HG03354 (cell line): ENCODE data around the gene TPRG1L.
"Not testable (repeated sequence)": the region's sequence is repeated elsewhere in the genome, so short reads cannot be mapped to it uniquely, and the experiment has no call there.

Source experiments
- ATAC-seq: cut with Tn5 transposase; IDR thresholded peaks from one replicate; pipeline ENCODE4 v1.9.1; 2021; ENCODE audit warnings: mild to moderate bottlenecking; ENCODE audit not compliant: unreplicated experiment, poor library complexity, severe bottlenecking

The TPRG1L gene

DNA sequence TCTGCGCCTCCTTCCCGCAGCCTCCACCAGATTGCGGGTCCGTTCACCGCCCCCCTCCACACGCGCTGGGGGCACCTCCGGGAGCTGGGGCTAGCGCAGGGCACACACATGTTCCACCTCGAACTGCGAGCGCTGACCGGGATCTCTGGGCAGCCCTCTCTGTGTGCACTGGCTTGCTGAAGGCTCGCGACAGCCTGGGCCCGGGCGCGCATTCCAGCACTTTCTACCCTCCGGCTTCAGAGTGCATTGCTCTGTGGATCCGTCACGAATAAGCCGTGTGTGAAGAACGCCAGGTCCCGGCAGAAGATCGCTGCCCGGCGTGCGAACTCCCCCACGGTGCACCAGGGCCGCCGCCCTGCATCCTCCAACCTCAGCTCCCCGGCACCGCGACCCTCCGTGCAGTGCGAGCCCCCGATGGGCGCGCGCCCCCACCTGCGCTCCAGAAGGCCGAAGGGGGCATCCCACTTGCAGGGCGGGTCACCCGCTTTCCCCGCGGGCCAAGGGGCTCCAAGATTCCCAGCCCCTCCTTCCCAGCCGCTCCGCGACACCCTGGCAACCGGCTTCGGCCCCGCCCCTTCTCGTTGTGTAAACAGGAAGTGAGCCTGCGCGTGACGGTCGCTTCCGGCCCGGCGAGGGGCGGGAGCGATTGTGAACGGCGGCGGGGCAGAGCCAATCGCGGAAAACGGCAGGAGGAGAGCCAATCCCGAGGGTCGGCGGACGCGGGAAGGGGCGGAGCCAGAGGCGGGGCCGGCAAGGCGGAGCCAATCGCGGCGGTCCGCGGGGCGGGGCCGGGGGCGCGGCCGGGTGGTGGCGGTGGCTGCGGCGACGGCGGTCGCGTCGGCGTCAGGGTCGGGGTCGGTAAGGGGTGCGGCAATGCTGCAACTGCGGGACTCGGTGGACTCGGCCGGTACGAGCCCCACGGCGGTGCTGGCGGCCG lies at the start of gene TPRG1L:
Gene TPRG1L (plus strand): TSS at position 816 of the 937 bp plus-strand sequence. CDS start 58 bp downstream, at position 874.
- peak; percentile 96 for ATAC-seq

- ATAC-seq: not testable (repeated sequence)
Observed at GRCh38 chr1:3575515-3575914, 49.3 kb upstream of the TPRG1L start.

- ATAC-seq: no peak
Observed at GRCh38 chr1:3575993-3576392, 48.8 kb upstream of the TPRG1L start.

DNA sequence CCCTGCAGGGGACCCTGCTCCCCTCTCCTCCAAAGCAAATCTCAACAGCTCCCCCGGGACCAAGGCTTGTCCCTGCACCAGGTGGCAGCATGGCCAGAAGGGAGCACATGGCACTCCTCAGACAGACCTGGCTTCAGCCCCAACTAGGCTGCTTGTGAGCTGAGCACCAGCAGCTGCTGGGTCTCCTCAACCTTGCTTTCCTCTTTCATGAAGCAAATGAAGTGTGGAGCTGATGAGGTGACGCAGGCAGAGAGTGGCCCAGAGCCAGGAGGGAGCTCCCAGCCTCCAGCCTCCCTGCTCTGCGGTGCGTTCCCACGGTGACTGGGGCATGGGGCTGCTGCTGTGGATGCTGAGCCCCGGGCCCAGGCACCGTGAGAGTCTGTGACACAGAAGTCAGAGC lies 47.5 kb upstream of the TPRG1L start:
- no peak for ATAC-seq

DNA sequence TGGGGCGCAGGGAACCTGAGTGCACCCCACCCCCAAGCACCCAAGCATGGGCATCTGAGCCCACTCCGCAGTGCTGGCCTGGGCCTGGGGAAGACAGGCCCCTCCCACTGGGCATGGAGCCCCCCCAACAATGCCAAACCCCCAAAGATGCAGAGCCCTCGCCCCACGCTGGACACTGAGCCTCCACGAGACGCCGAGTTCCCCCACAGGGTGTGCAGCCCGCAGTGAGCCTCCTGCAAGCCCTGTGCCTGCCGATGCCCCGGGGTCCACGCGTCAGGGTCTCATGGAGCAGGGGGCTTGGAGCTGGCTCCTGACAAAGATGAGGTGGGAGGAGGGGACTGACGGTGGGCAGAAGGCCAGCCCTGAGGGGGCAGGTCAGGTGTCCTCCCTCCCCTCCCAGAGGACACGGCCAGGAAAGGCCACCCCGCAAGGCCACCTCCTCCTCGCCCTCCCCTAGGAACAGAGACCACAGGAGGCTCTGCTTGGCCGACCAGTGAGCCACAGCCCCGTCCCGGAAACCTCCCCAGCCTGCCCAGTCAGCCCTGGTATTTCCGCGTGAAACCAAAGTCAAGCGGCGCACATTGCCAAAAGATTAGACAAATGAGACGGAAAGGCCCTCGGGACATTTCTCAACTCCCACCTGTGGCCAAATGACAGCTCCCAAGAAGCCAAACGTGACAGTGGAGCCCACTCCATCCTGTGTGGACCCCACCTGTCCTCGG lies 46.9 kb upstream of the TPRG1L start:
- no peak for ATAC-seq

DNA sequence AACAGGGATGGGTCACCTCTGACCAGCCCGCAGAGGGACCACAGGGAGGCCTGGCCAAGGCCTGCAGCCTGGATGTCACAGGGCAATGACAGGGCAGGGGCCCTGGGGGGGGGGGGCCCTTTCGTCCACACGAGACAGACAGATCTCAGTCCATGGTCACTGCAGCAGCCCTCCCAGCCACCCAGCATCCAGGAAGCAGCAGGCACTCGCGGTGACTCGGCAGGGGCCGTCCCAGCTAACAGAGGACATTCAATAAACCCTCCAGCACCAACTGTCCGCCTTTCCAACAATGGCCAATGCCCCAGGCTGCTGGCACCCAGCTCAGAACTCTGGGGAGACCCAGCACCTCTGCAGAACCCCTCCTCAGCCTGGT lies 46.4 kb upstream of the TPRG1L start:
- ATAC-seq: no peak

DNA sequence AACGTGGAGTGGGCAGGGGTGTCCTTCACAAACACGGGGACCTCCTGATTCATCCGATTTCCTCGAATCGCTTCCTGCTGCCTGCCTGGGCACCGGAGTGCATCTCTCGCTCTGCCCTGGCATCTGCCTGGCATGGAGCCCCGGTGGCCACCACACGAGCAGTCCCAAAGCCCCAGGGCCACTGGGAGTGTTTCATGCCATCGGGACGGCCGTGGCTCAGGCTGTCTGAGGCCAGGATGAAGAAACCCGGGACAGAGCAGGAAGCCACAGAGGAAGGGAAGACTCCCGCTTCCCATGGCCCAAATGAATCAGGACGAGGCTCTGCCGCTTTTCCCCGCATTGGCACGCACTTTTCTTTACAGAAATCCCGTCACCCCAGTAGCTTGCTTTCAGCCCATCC lies 45.9 kb upstream of the TPRG1L start:
- ATAC-seq: no peak

DNA sequence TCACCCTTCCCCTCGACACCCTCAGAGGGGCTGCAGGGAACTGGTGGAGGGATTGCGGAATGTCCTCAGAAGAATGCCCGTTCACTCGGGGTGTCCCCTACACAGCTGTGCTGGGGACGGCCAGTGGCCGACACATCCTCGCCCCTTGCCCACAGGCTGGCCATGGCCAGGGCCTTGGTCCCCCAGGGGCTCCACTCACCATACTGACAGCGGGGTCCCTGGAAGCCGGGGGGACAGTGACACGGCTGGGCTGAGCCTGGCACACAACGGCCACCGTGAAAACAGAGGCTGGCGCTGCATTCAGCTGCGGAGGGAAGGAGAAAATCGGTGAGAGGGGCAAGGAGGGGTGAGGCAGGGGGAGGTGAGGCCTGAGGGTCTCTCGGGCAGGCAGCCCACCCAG lies 45.2 kb upstream of the TPRG1L start:
- no peak for ATAC-seq

- ATAC-seq: no peak
Observed at GRCh38 chr1:3580231-3580630, 44.6 kb upstream of the TPRG1L start.

DNA sequence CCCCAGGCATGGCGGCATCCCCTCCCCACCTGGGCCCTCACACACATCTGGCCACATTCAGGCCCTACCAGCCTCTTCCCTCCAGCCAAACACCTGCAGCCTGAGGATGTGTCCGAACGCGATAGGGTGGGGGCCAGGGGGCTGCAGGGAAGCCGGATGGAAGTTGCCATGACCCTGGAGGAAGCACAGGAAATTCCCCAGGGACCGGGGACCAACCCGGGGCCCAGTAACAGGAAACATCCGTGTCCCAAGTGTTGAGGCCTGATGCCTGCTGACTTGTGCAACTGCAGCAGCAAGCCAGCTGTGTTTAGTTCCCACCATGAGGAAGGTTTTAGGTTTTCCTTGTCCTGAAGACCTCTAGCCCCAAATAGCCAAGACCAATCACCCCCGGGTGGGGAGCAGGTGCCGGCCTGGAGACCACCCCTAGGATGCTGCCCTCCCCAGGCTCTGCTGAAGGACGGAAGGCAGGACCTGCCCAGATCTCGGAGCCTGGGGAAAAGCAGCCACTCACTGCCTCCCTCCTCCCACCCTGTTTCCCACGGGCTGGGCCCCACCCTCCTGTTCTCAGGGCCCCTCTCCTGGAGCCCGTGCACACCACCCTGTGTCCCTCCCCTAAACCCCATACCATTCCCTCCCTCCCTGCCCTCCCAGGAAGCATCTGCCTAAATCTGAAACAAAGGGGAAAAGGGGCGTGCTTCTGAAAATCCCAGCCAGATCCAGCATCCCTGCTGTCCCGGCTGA lies 43.3 kb upstream of the TPRG1L start:
- ATAC-seq: no peak

DNA sequence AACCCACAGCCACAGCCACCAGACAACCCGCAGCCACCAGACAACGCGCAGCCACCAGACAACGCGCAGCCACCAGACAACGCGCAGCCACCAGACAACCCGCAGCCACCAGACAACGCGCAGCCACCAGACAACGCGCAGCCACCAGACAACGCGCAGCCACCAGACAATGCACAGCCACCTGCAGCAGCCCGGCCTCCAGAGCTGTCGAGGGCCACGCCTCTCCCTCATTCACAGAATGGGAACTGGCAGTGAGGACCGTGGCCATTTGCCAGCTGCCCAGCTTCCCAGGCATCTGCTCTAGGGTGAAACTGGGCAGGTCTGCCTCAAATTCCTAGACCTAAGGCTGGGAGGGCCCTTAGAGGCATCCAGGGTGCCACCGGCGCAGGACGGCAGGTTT lies 41.1 kb upstream of the TPRG1L start:
- not testable (repeated sequence) for ATAC-seq

DNA sequence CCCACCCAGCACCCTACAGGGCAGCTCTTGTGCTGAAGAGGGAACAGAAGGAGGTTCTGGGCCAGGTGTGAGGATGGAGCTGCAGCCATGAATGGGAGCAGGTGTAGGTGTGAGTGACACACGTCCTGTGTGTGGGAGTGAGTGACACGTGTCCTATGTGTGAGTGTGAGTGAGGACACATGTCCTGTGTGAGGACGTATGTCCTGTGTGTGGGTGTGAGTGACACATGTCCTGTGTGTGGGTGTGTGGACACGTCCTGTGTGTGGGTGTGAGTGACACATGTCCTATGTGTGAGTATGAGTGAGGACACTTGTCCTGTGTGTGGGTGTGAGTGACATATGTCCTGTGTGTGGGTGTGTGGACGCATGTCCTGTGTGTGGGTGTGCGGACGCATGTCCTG lies 39.9 kb upstream of the TPRG1L start:
- ATAC-seq: no peak

- ATAC-seq: not testable (repeated sequence)
Observed at GRCh38 chr1:3585353-3585868, 39.4 kb upstream of the TPRG1L start.

- ATAC-seq: no peak
Observed at GRCh38 chr1:3585940-3586568, 38.8 kb upstream of the TPRG1L start.

- ATAC-seq: no peak
Observed at GRCh38 chr1:3586986-3587759, 37.6 kb upstream of the TPRG1L start.

DNA sequence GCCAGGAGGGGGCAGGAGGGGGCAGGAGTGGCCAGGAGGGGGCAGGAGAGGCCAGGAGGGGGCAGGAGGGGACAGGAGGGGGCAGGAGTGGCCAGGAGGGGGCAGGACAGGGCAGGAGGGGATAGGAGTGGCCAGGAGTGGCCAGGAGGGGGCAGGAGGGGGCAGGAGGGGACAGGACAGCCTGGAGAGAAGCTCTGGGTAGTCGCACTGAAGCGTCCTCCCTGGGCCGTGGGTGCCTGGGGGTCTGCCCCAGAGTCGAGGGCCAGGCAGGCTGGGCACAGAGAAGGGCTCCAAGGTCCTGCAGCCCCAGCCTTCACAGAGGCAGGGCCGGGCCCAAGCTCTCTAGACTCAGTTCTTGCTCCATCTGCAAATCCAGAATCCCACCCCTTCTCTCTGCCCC lies 36.4 kb upstream of the TPRG1L start:
- ATAC-seq: no peak

GRCh38 chr1:3590139-3590763 lies 34.6 kb upstream of the TPRG1L start:
- ATAC-seq: no peak
